GM12878 (cell line): ENCODE results near the gene CCDC160. TPM values are rescaled to one million over a fixed set of nuclear protein-coding genes. Genes with fewer than 3 reads are reported as not detected.

Experiments
- ATAC-seq: fragments of 200-7000 bp; cut with Tn5 transposase; 3 replicates; pipeline ENCODE4 v1.9.1; 2020; ENCODE audit warnings: mild to moderate bottlenecking, moderate library complexity
- BruUV-seq: library from RNA; stranded (reverse); fragments of 400-500 nt; replicated peaks from 2 replicates; lab custom pipeline; 2021; lab: Mats Ljungman, UMichigan
- CTCF ChIA-PET: fragments of 300-600 bp; sonication (Branson Sonifier 250); formaldehyde crosslinking; extraction: SDS; loops from one replicate; lab custom pipeline; 2021; ENCODE audit warnings: inconsistent platforms; lab: Yijun Ruan, JAX
- POLR2A ChIA-PET: fragments of 350-600 bp; formaldehyde crosslinking; extraction: SDS; loops from one replicate; lab custom pipeline; 2021; ENCODE audit warnings: inconsistent platforms; lab: Charles Lee
- RAD21 ChIA-PET: fragments of 300-600 bp; sonication (Branson Sonifier 250); formaldehyde crosslinking; loops from one replicate; lab custom pipeline; 2023; ENCODE audit warnings: antibody characterized with exemption; ENCODE audit not compliant: unreplicated experiment; lab: Charles Lee
- SMC1A ChIA-PET: fragments of 300-600 bp; sonication (Branson Sonifier 250); formaldehyde crosslinking; loops from one replicate; lab custom pipeline; 2023; ENCODE audit not compliant: unreplicated experiment, uncharacterized antibody; lab: Charles Lee
- DNase-seq: peaks from one replicate; pipeline ENCODE4 v3.0.0-alpha.2; 2011; ENCODE audit warnings: low read depth, low spot score
- FAIRE-seq: peaks from 3 replicates; lab custom pipeline; 2011; peaks lifted over from hg19 to GRCh38; lab: Jason Lieb, UNC
- H2AFZ ChIP-seq: 2 replicates; pipeline ENCODE4 v1.6.0; 2011; ENCODE audit warnings: low read depth, low read length, control low read depth; ENCODE audit not compliant: control insufficient read depth
- H3K27ac ChIP-seq: 2 replicates; pipeline ENCODE4 v1.5.1; 2011; ENCODE audit warnings: control low read depth; ENCODE audit not compliant: control insufficient read depth, insufficient read depth
- H3K27me3 ChIP-seq, 2 experiments: replicated peaks in 1 of 2; 2 replicates each; pipeline versions ENCODE4 v1.6.0 to v1.6.1; 2011; ENCODE audit warnings: low read length in 1 of 2; ENCODE audit not compliant: control insufficient read depth in 2 of 2, insufficient read depth in 2 of 2
- H3K36me3 ChIP-seq, 2 experiments: 2 replicates each; pipeline ENCODE4 v1.5.1; 2011; ENCODE audit warnings: low read length in 1 of 2; ENCODE audit not compliant: control insufficient read depth in 2 of 2, insufficient read depth in 2 of 2
- H3K4me1 ChIP-seq: 2 replicates; pipeline ENCODE4 v1.6.1; 2011; ENCODE audit warnings: mild to moderate bottlenecking, low read length, moderate library complexity, mixed read lengths; ENCODE audit not compliant: control insufficient read depth, insufficient read depth
- H3K4me2 ChIP-seq: 2 replicates; pipeline ENCODE4 v1.6.0; 2011; ENCODE audit warnings: control low read depth; ENCODE audit not compliant: control insufficient read depth, insufficient read depth
- H3K4me3 ChIP-seq: fragments of 200-600 bp; sonication (generic); 2 replicates; pipeline ENCODE4 v1.5.1; 2016
- H3K79me2 ChIP-seq: 2 replicates; pipeline ENCODE4 v1.6.0; 2011; ENCODE audit warnings: low read length; ENCODE audit not compliant: control insufficient read depth, insufficient read depth
- H3K9ac ChIP-seq: 2 replicates; pipeline ENCODE4 v1.8.0; 2011; ENCODE audit warnings: low read length, control low read depth, mixed read lengths; ENCODE audit not compliant: control insufficient read depth, insufficient read depth
- H3K9me3 ChIP-seq: replicated peaks from 3 replicates; pipeline ENCODE4 v1.5.1; 2011; ENCODE audit warnings: mild to moderate bottlenecking, low read length; ENCODE audit not compliant: control insufficient read depth, insufficient read depth
- H4K20me1 ChIP-seq: 2 replicates; pipeline ENCODE4 v1.6.0; 2011; ENCODE audit not compliant: control insufficient read depth, insufficient read depth
- CEBPZ ChIP-seq: fragments of 150-350 bp; IDR thresholded peaks from 2 replicates; pipeline ENCODE4 v1.6.1; 2016; ENCODE audit warnings: low read depth, low read length
- EGR1 ChIP-seq, 2 experiments: IDR thresholded peaks; 1 replicate in 1 of 2; 2 replicates in 1 of 2; pipeline ENCODE4 v1.6.1; 2011 to 2012; ENCODE audit warnings: low read depth in 2 of 2, low read length in 2 of 2, borderline replicate concordance in 1 of 2, mild to moderate bottlenecking in 1 of 2, moderate library complexity in 1 of 2
- MTA2 ChIP-seq: fragments of 450-650 bp; IDR thresholded peaks from 2 replicates; pipeline ENCODE4 v1.6.1; 2016; ENCODE audit warnings: low read depth, mild to moderate bottlenecking, moderate library complexity
- PBX3 ChIP-seq: IDR thresholded peaks from 2 replicates; pipeline ENCODE4 v1.6.1; 2011; ENCODE audit warnings: mild to moderate bottlenecking, low read depth, low read length, moderate library complexity; ENCODE audit not compliant: insufficient replicate concordance
- REST ChIP-seq: IDR thresholded peaks from 2 replicates; pipeline ENCODE4 v1.6.1; 2012; ENCODE audit warnings: mild to moderate bottlenecking, low read depth, low read length
- SREBF2 ChIP-seq: IDR thresholded peaks from 2 replicates; pipeline ENCODE4 v1.6.1; 2012; ENCODE audit warnings: mild to moderate bottlenecking, low read length
- TBL1XR1 ChIP-seq: IDR thresholded peaks from 2 replicates; pipeline ENCODE4 v1.6.1; 2012; ENCODE audit warnings: low read depth, low read length, improper control_type of control experiment
- USF1 ChIP-seq: IDR thresholded peaks from 2 replicates; pipeline ENCODE4 v1.6.1; 2011; ENCODE audit warnings: borderline replicate concordance, low read depth, mild to moderate bottlenecking, moderate library complexity, mixed read lengths, low read length; ENCODE audit not compliant: insufficient read depth; ENCODE audit errors: extremely low read length
- WGBS: methylation state at CpG from one replicate; pipeline ENCODE4 v1.1.6; 2016; ENCODE audit warnings: low lambda C conversion rate; ENCODE audit not compliant: insufficient replicate concordance, insufficient coverage; ENCODE audit errors: missing lambda C conversion rate; 5-methylcytosine and 5-hydroxymethylcytosine counted together
- in situ Hi-C: fragments of 300-500 bp; cut with MboI; formaldehyde crosslinking; loops from 9 replicates; pipeline ENCODE4 v1.14.3; 2018; ENCODE audit warnings: mixed read lengths
- intact Hi-C: fragments of 100-400 bp; cut with micrococcal nuclease; formaldehyde crosslinking; loops from one replicate; pipeline ENCODE4 v1.14.2; 2022; ENCODE audit not compliant: unreplicated experiment
- polyA plus RNA-seq, 11 experiments: library from polyadenylated mRNA; depleted of rRNA in 4 of 11; unstranded in 6 of 11; stranded (reverse) in 5 of 11; fragments of >200 nt; fragmentation: Nextera tagmentation in 4 of 11; fragmentation: Illumina TruSeq in 1 of 11; extraction: Ambion mirVana in 4 of 11; extraction: Trizol in 1 of 11; gene quantifications; 1 replicate in 1 of 11; 2 replicates in 10 of 11; pipeline versions ENCODE4 v1.2.1 to v1.2.3, GENCODE V29; 2011 to 2016; ENCODE audit warnings: inconsistent platforms in 2 of 11, missing spikeins in 2 of 11, low read depth in 1 of 11
- total RNA-seq, 4 experiments: library from RNA; depleted of rRNA in 3 of 4; stranded (reverse); fragments of >200 nt in 3 of 4; fragmentation: Illumina TruSeq in 1 of 4; extraction: Trizol in 1 of 4; gene quantifications; 2 replicates each; pipeline versions ENCODE4 v1.2.1 to v1.2.3, GENCODE V29; 2013 to 2021

The CCDC160 gene
- total and polyA plus RNA-seq, 10 of the 15 experiments (the other 5 are each of a cell fraction or from before 2014, with no cell fraction given), result not detected

- Histone ChIP-seq H4K20me1 (no peaks in the 10 kb centered on the region), H2AFZ (no peak overlapping the region), H3K4me3 (no peak overlapping the region), H3K27ac (no peak overlapping the region), H3K4me2 (no peak overlapping the region), H3K4me1 (no peaks in the 10 kb centered on the region), H3K36me3 (no peaks in the 10 kb centered on the region), H3K9ac (no peak overlapping the region), H3K9me3 (no peaks in the 10 kb centered on the region), H3K27me3 (no peaks in the 10 kb centered on the region), H3K79me2 (no peaks in the 10 kb centered on the region)
- BruUV-seq, result no TSS peak
- DNase-seq (no peak), ATAC-seq (no peak), FAIRE-seq (no peak)
- ChIA-PET POLR2A (no interaction called here), CTCF (no interaction called here), RAD21 (no interaction called here), SMC1A (no interaction called here)
- TF ChIP-seq SREBF2 (no peak), USF1 (no peak), MTA2 (no peak), PBX3 (no peak)
- in situ Hi-C loops (no loop called here), intact Hi-C loops (no loop called here)
These were observed 12.3 kb downstream of the CCDC160 start for GRCh38 chrX:134249241-134249640.

DNA sequence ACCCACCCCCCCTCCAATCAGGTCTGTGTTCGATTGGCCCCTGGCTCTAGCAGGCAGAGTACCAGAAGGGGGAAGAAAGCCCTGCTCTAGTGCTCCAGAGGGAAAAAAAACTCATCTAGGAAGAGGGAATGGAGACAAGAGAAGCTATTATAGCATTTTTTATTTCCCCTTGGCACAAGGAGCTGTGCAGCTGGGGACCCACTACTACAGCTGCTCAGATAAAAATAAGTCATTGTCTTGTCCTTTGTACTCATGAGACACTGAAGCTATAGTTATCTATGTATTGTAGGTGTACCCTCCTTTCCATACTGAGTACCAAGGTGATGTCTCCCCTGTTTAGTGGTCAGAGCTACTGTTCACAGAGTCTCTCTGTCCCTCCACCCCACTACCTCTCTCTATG is 14.3 kb downstream of the CCDC160 start:
- no peak overlapping the region for H3K4me2 ChIP-seq
- ChIA-PET RAD21 (no interaction called here), POLR2A (no interaction called here), CTCF (interaction anchor here (1.5 kb wide), 1 partner anchor 145 kb away, joined by 4 read pairs; no protein-coding TSS in a partner anchor), SMC1A (no interaction called here)
- FAIRE-seq (no peak), ATAC-seq (no peak), DNase-seq (no peak)
- no peaks in the 10 kb centered on the region for H3K79me2 ChIP-seq
- H3K9ac ChIP-seq, result no peak overlapping the region
- 0% methylated on average over 1 of the region's 1 CpG for WGBS
- H3K27me3 ChIP-seq, result no peaks in the 10 kb centered on the region
- H3K4me1 ChIP-seq, result no peaks in the 10 kb centered on the region
- intact Hi-C loops, result loop anchor here (5.0 kb wide), 1 partner anchor 146 kb away; no protein-coding TSS in a partner anchor
- no peak overlapping the region for H3K4me3 ChIP-seq
- BruUV-seq, result no TSS peak
- no peaks in the 10 kb centered on the region for H3K9me3 ChIP-seq
- no peaks in the 10 kb centered on the region for H3K36me3 ChIP-seq
- in situ Hi-C loops, result no loop called here
- H4K20me1 ChIP-seq, result no peaks in the 10 kb centered on the region
- H2AFZ ChIP-seq, result no peak overlapping the region
- H3K27ac ChIP-seq, result no peak overlapping the region
- TF ChIP-seq EGR1 (IDR thresholded peaks at IDR 0.05; ENCODE audit: borderline replicate concordance in 1 of 2, low read depth in 2 of 2, low read length in 2 of 2) (no peak), REST (no peak), TBL1XR1 (no peak), CEBPZ (no peak)
